KMS-11 (cell line): Measurements from ENCODE around the gene ORMDL3.

ENCODE experiments used
- H2AFZ ChIP-seq: fragments of 200-600 bp; sonication (generic); 2 replicates; pipeline ENCODE4 v1.6.1; 2016; ENCODE audit warnings: antibody characterized with exemption, mixed run types, low read depth
- H3K27ac ChIP-seq: fragments of 200-600 bp; sonication (generic); 2 replicates; pipeline ENCODE4 v1.6.1; 2016; ENCODE audit warnings: mild to moderate bottlenecking, mixed run types
- H3K27me3 ChIP-seq: fragments of 200-600 bp; sonication (generic); 2 replicates; pipeline ENCODE4 v1.6.1; 2017; ENCODE audit warnings: mild to moderate bottlenecking, low read depth, mixed run types, moderate library complexity; ENCODE audit not compliant: insufficient read depth
- H3K36me3 ChIP-seq: fragments of 200-600 bp; sonication (generic); 2 replicates; pipeline ENCODE4 v1.6.1; 2017; ENCODE audit warnings: mild to moderate bottlenecking, mixed run types; ENCODE audit not compliant: insufficient read depth
- H3K4me1 ChIP-seq: fragments of 200-600 bp; sonication (generic); 2 replicates; pipeline ENCODE4 v1.6.1; 2016; ENCODE audit warnings: mild to moderate bottlenecking, low read depth, mixed run types; ENCODE audit not compliant: poor library complexity, severe bottlenecking
- H3K4me2 ChIP-seq: fragments of 200-600 bp; sonication (generic); 2 replicates; pipeline ENCODE4 v1.7.0; 2016; ENCODE audit warnings: mild to moderate bottlenecking, mixed run types
- H3K4me3 ChIP-seq: fragments of 200-600 bp; sonication (generic); IDR thresholded peaks from 2 replicates; pipeline ENCODE4 v1.6.1; 2017; ENCODE audit warnings: low read depth, low read length, mixed read lengths; ENCODE audit not compliant: insufficient read depth
- H3K79me2 ChIP-seq: fragments of 200-600 bp; sonication (generic); 2 replicates; pipeline ENCODE4 v1.6.1; 2016; ENCODE audit warnings: low read depth, mixed run types; ENCODE audit not compliant: insufficient read depth
- H3K9ac ChIP-seq: fragments of 200-600 bp; sonication (generic); 2 replicates; pipeline ENCODE4 v1.6.1; 2016; ENCODE audit warnings: mild to moderate bottlenecking, mixed run types
- H4K20me1 ChIP-seq: fragments of 200-600 bp; sonication (generic); 2 replicates; pipeline ENCODE4 v1.6.1; 2016; ENCODE audit warnings: mild to moderate bottlenecking, mixed run types; ENCODE audit not compliant: insufficient read depth
- CTCF ChIP-seq: fragments of 200-600 bp; sonication (generic); conservative IDR thresholded peaks from 2 replicates; pipeline ENCODE4 v1.6.1; 2017; ENCODE audit warnings: low read depth, mild to moderate bottlenecking, antibody characterized with exemption, low read length, moderate library complexity, mixed read lengths

The ORMDL3 gene

GRCh38 chr17:39939588-39940419 is 12.4 kb upstream of the ORMDL3 start:
- H3K27ac ChIP-seq = peak overlapping the region; percentile 94
- H4K20me1 ChIP-seq = no peaks in the 10 kb centered on the region
- H3K4me1 ChIP-seq = peaks cover 67% of the 10 kb centered on the region
- H2AFZ ChIP-seq = peak overlapping the region; percentile 34
- H3K36me3 ChIP-seq = no peaks in the 10 kb centered on the region
- H3K27me3 ChIP-seq = no peaks in the 10 kb centered on the region
- H3K9ac ChIP-seq = peak overlapping the region; percentile 85
- no peak overlapping the region for H3K4me3 ChIP-seq
- H3K4me2 ChIP-seq = peak overlapping the region; percentile 81
- H3K79me2 ChIP-seq = no peaks in the 10 kb centered on the region
- TF ChIP-seq CTCF = peak; percentile 76

- Histone ChIP-seq H3K4me2 (peak overlapping the region; percentile 81), H3K4me3 (no peak overlapping the region), H3K4me1 (peaks cover 70% of the 10 kb centered on the region), H3K36me3 (no peaks in the 10 kb centered on the region), H2AFZ (peak overlapping the region; percentile 5; the same call in 1 of the 2 replicates), H3K27ac (peak overlapping the region; percentile 94), H3K9ac (peak overlapping the region; percentile 85; the same call in 1 of the 2 replicates), H3K79me2 (no peaks in the 10 kb centered on the region), H4K20me1 (no peaks in the 10 kb centered on the region), H3K27me3 (no peaks in the 10 kb centered on the region)
- no peak for TF ChIP-seq CTCF
Observed at GRCh38 chr17:39939106-39939505, 11.7 kb upstream of the ORMDL3 start.

- peak overlapping the region; percentile 94 for H3K27ac ChIP-seq
- peak overlapping the region; percentile 85 for H3K9ac ChIP-seq
- no peaks in the 10 kb centered on the region for H3K79me2 ChIP-seq
- peak overlapping the region; percentile 28 for H2AFZ ChIP-seq
- no peaks in the 10 kb centered on the region for H3K27me3 ChIP-seq
- no peaks in the 10 kb centered on the region for H3K36me3 ChIP-seq
- TF ChIP-seq CTCF = 0 out of 2 replicates have a peak, but pooled peaks have one; percentile 33
- peak overlapping the region; percentile 81 for H3K4me2 ChIP-seq
- peaks cover 76% of the 10 kb centered on the region for H3K4me1 ChIP-seq
- no peak overlapping the region for H3K4me3 ChIP-seq
- no peaks in the 10 kb centered on the region for H4K20me1 ChIP-seq
Observed at GRCh38 chr17:39938140-39938869, 10.9 kb upstream of the ORMDL3 start.

- Histone ChIP-seq H3K27me3 (no peaks in the 10 kb centered on the region), H3K36me3 (no peaks in the 10 kb centered on the region), H3K27ac (peak overlapping the region; percentile 94), H3K4me1 (peaks cover 75% of the 10 kb centered on the region), H3K4me3 (no peak overlapping the region), H3K4me2 (peak overlapping the region; percentile 81), H3K9ac (peak overlapping the region; percentile 85), H4K20me1 (no peaks in the 10 kb centered on the region), H2AFZ (peak overlapping the region; percentile 28), H3K79me2 (no peaks in the 10 kb centered on the region)
- TF ChIP-seq CTCF = no peak
Observed at GRCh38 chr17:39937447-39937846, 10.0 kb upstream of the ORMDL3 start.
